Measurements from ENCODE around the gene TSC1.

The TSC1 gene

DNA sequence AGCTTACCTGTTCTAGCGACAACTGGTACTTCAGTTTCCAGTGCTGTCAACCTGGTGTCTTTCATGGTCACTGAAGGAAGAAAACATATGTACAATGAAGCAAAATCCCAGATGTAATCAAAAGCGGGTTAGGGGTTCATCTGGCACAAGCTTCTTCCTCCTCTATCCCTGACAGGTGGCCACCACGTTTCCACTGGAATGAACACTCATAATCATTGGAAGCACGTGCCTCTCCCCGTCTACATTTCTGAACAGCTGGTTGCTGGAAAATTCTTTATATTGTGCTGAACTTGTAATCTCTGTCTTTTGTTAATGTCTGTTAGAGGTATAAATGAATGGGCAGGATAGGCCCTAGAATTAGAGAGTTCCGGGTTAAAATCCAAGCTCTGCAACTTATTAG lies 9.4 kb downstream of the TSC1 start:
- no peak for DNase-seq (ENCODE audit: low read depth)

DNA sequence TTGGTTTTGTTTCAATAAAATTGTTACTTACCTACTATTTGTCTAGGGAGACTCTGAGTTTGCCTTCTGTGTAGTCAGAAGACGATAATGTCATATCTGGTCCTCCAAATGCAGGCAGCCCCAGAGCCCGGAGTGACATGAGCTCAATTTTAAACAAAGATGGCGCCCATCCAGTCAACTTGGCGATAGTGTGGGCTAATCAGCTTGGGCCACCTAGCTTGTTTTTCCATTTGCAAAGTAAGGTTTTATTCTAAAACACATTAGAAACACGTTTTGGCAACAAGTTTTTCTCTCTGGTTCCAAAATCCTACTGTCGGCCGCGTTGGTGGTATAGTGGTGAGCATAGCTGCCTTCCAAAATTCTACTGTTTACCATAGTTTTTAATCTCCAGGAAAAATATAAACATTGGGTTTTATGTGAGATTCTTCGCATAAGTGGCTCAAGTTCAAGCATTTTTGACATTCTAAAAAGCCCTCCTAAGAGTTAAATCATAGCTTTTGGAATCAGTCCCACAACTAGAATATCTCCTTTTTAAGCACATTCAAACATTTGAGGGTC lies 13.2 kb downstream of the TSC1 start:
- DNase-seq (ENCODE audit: low read depth): no peak

DNA sequence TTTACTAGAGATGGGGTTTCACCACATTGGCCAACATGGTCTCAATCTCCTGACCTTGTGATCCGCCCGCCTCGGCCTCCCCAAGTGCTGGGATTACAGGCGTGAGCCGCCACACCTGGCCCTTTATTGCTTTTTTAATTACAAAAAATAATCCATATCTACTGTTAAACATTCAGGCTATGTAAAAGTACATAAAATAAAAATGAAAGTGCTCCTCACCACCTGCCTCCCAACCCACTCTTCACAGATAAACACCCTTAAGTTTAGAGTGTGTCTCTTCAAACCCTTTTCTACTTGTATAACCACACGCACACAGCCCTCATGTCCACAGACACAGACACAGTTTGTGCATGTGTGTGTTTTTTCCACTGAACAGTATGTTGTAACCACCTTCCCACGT lies 16.7 kb downstream of the TSC1 start:
- no peak for DNase-seq (ENCODE audit: low read depth)

DNA sequence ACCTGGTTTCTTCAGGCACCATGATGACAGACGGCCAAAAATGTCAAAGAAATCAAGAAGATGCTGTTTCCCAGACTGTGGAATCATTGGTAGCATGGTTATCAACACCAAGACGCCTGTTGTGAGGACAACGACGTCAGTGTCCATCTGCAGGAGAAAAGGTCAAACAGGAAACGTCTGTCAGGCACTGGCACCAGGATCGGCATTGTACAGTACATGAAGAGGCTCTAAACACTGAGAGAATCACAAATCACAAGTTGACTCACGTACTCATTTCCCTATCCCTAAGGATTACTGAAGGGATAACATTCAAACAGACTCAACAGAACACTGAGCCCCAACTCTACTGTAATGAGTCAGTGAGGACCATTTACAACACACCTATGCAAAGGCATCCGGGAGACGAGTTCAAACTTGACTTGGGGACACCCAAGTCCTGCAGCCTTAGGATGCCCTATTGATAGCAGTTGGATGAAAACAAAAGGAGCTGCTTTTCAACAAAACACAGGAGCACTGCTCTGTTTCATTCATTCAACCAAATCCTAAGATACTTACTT lies 21.0 kb downstream of the TSC1 start:
- DNase-seq (ENCODE audit: low read depth): no peak

DNA sequence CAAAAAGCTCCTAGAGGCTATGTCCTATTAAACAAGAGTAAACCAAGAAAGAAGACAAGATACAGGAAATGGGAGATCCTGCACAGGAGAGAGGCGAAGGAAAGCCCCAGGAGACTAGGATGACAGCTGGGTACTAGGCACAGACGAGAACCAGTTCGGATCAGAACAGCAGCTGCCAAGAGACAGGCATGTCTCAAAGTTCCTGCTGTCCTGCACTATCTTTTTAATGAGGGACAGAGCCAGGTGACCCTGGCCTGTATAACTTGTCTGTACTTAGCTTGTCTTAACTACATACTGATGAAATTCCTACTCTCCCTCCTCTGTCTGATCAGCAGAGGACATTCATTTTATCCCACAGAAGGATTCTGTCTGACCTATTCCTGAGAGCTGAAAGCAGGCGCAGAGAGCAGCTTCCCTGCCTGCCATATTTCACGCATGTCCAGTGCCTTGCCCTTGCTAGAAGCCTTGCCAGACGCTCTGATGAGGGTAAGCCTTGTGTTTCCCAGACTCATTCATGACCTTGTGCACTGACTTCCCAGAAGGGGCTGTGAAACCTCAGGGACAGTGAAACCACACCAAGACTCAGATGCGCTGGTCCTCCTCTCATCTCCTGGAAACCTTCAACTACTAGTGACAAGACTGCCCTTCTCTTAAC lies 24.7 kb downstream of the TSC1 start:
- DNase-seq (ENCODE audit: low read depth): no peak

DNA sequence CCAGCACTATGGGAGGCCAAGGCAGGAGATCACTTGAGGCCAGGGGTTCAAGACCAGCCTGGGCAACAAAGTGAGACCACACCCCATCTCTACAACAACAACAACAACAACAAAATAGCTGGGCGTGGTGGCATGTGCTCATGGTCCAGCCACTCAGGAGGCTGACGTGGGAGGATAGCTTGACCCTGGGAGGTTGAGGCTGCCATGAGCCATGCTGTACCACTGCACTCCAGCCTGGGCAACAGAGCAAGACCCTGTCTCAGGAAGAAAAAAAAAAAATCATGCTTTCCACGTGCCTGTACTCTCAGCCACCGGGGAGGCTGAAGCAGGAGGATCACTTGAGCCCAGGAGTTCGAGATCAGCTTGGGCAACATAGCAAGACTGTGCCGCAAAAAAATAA lies 29.5 kb downstream of the TSC1 start:
- no peak for DNase-seq (ENCODE audit: low read depth)

DNA sequence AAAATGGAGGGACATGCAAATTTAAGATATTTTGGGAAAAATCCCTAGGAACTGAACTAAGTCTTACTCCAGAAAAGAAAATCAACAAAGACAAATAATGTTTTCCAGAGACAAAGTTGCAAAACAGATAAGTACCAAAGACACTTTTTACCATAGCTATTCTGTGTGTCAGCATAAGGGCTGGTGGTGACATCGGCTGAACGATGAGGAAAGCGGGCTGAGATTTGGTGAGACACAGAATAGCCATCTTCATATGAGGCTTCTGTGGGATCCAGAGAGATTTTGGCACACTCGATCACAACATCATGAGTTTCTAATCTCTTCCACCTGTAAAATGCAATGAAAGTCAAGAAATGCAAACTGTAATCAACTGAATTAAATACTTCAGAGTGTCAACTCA lies 32.3 kb downstream of the TSC1 start:
- DNase-seq (ENCODE audit: low read depth): no peak

DNA sequence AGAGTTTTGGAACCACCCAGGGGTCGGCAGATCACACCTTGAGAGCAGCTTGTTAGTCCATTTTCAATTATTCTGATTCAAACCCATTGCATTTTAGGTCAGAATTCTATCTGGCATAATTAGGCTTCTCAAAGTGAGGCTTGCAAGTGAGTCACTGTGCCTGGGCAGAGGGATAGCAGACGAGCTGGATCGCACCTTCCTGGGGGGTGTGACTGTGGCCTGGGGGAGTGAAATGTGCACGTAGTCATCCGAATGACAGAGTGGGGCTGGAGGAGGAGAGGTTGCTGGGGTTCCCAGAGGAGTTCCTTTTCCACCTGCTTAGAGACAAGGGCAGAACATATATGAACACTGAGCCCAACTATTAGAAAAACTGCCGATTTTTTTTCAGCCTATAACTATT lies 34.0 kb downstream of the TSC1 start:
- DNase-seq (ENCODE audit: low read depth): no peak

DNA sequence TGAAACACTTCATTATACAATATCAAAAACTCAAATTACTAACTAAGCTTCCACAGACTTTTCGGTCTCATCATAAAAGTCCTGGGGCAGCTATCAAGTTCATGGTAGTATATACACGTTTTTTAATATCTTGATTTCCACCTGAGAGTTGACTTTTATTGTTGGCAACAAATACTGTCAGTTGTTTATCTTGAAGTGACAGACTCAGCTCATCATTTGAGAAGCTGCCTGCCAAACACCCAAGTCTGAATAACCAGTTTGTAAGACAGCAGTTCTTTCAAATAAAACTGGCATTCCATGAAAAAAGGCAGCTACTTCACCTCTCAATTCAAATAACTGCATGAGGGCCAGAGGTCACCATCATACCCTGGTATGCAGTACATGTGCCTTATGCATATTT lies 35.1 kb downstream of the TSC1 start:
- DNase-seq (ENCODE audit: low read depth): no peak

DNA sequence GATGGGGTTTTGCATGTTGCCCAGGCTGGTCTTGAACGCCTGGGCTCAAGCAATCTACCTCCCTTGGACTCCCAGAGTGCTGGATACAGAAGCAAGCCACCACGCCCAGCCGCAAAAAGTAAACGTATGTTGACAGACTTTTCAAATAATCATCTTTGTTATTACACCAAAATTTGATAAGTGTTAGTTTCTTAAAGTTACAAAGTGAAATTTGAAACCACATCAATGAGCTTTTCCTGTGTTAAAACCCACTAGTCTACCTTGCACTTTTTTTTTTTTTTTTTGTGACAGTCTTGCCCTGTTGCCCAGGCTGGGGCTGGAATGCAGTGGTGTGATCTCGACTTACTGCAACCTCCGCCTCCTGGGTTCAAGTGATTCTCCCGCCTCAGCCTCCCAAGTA lies 35.8 kb downstream of the TSC1 start:
- DNase-seq (ENCODE audit: low read depth): no peak

DNA sequence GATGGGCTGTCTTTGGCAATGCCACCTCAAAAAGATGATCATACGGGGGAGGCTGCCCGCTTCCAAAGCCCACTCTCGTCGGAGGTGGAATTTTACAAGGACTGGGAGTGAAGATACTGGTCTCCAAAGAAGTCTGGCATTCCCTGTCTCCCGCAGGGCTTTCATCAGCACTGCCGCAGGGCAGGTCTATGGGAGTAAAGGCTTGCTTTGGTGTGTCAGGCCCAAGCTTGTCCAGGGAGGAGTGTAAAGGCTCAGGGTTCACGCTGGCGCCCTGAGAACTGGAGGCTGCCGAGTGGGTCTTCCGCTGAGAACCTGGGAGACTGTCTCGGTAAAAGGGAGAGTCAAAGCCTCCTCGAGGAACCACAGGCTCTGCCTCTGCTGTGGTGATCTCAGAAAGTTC lies 38.7 kb downstream of the TSC1 start:
- no peak for DNase-seq (ENCODE audit: low read depth)

DNA sequence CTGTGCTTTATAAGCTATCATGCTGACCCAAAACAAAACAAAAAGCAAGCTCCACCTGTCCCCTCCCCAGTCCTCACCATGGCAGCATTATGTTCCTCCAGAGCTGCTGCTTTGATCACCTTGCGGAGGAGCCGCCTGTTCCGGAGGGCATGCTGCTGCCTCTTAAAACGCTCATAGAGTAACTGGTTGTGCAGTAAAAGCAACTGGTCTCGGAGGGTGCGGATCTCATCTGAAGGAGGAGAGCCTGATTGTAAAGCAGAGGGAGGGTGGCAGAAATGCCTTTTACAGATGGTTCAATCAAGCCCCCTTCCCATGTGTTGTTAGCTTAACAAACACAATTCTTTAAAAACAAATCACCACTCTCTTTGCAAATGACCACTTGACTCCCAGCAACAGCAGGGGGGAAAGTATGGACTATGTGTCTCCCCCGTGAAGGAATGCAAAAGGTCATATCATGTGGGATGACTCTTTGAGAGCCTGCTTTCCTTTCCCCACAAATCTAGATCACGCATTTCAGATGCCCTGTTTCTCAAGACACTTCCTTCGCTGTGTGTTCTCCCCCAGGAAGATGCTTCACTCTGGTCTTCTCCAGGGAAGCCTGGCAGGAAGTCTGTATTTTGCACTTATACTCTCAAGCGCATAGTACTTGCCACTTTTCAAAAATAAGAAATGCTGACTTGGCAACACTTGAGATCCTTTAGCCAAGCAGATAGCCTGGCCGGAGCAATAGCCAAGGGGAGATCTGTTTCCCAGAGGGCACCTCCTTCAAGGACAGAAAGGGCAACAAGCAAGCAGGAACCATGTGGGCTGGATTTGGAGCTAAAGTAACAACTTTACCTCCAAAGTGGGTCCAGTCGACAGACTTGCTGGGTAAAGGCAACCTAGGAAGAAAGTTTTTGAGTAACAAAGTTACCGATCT lies 40.6 kb downstream of the TSC1 start:
- no peak for DNase-seq (ENCODE audit: low read depth)

DNA sequence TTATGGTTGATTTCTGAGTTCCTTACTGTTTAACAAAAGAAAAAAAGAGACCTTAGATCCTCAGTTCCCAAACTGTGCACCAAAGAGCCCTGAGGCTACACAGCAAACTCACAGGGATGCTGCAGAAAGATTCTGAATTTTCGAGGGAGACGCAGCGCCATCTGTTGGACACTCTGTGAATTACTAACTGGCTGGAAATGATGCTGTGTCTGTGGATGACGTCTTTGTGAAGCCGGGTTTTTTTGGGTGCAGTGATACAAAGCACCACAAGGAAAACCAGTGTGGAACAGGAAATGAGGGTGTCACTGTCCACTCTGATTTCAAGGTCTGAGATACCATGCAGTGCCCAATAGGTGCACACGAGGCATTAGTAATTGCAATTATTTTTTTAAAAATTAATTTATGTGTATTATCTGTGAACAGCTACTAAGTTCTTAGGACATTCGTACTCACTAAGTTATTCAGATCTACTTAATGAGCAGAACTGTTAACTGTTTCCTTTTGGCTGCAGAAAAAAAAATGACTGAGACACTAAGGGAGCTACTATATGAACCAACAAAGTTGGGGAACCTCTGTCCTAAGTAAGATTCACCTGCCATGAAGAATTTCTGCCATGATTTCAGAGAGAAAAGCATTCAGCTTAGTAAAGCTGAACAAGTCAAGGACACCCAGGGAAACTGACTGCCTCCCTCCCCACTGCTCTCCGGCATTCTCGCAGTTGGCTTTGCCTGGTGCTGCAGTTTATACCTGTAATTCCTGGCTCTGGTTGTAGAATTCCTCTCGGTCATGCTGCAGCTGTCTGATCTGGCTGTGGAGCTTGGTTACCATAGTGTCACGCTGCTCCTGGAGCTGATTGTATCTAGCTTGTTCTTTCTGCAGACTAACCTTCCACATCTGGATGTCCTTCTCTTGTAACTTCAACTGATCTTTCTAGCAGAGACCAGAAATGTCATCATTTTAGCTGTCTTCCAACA lies 42.3 kb downstream of the TSC1 start:
- DNase-seq (ENCODE audit: low read depth): peak; percentile 41

DNA sequence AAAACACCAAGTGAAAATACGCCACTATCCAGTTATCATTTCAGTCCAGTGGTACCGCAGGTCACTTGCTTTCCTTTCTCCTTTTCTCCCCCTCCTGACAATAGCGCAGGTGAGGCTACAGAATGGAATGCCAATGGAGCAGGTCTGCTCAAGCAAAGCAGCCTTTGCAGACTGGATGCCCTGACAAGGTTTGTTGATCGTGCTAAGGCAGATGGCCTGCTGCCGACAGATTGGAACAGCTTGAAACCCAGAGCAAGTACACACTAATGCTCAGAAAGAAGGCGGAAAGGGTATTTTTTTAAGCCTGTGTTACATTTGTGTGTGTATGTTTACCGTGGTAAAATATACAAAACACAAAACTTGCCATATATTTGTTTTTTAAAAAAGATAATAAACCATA lies 46.4 kb downstream of the TSC1 start:
- DNase-seq (ENCODE audit: low read depth): no peak

DNA sequence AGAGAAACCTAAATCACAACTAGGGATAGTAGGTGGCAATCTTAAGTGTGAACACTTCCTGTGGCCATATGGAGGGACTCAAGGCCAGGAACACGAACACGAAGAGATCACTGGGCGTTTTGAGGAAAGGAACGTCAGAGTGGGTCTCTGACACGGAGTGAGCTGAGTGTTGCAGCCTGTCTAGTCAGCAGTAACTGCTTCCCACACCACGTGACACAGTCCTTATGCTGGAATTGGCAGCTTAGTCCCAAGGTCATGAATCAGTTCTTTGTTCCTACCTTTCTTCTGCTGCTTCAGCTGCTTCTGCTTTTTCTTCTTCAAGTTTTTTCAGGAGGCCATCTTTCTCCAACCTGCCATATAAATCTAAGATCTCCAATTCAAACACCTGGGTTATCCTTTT lies 47.5 kb downstream of the TSC1 start:
- DNase-seq (ENCODE audit: low read depth): no peak

DNA sequence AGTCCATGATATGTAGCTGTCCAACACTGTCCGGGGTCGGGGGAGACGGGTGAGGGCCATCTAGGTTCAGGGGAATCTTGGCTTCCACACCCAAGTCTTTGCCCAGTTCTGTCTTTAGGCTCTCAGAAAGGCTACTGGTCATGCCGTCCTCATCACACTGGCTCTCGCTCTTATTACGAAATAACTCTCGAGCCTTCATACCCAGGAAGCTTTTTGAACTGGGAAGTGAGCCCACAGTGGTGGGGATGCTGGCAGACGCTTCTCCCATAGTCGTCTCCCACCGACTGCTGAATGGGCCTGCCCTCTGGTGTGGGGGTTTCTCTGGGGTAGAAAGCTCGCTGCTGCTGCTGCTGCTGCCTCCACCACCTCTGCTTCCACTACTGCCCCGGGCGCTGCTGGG lies 48.2 kb downstream of the TSC1 start:
- DNase-seq (ENCODE audit: low read depth): no peak

DNA sequence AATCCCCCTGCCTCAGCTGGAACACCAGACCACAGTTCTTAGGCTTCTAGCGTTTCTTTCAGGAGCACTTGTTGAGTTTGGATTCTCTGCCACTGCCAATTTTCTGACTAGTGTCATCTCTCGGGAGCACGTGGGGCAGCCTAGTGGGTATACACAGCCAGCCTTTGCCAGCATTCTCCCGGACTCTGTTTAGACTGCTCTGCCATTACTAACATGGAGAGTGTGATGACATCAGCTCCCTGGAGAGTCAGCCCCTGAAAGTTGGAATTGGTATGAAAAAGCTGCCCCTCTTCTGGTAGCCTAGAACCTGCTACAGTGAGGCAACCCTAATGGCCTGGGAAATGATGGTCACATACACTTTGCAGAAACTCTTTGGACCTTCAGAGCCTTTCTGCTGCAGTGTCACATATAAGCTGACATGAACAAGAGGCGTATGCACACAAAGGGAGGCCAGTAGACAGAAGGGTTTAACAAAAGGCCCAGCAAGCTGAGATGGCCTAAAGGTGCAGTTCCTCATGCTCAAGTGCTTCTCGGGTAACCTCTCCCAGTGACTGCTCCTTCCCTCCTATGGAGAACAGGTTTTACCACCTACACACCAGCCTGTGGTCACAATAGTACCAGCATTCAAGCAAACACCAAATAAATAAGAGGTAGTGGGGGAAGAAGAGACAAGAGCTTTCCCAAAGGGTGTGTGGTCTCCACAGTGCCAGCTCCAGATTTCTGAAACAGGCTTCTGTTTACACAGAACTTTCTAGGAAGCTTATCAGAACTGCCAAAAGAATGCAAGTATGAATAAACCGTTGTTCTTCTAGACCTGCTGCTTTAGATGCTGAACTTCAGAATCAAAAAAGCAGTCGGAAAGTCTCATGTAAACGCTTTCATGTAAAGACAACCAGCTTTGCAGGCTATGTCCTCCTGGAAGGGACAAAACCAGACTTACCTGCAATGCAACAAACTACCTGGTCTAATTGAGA lies 49.3 kb downstream of the TSC1 start:
- DNase-seq (ENCODE audit: low read depth): no peak

DNA sequence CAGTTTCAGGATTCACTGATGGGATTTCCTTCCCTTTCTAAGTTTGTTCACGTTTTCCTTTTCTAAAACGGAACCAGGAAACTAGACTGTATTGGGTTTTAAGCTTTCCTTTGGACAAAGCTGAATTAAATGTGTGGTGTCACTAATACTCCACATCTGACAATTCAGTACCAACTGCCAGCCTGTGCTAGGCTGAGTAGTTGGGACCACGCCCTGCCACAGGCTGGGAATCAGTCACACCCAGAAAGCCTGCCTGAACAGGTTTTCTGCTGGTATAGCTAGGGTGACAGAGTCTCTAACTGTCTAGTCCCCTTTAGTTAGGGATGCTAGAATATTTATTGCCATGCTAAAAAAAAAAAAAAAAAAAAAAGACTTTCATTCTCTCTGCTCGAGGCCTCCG lies 50.1 kb downstream of the TSC1 start:
- no peak for DNase-seq (ENCODE audit: low read depth)

DNA sequence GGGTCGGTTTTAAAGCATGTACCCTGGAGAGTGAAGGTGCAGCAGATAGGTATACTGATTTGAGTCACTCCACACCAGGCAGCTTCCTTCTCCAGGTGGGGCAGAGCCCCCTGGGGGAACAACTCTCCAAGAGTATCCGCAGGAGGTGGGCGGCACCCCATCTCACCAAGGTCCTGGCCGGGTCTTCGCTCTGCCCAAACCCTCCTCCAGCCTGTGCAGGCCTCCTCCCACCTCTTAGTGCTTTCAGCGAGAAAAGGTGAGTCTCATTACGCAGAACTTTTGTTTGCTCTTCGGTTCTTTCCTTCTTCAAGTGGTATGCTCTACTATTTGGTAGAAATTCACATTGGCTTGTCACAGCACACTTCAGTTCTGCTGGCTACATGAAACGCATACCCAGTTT lies 52.0 kb downstream of the TSC1 start:
- DNase-seq (ENCODE audit: low read depth): no peak

DNA sequence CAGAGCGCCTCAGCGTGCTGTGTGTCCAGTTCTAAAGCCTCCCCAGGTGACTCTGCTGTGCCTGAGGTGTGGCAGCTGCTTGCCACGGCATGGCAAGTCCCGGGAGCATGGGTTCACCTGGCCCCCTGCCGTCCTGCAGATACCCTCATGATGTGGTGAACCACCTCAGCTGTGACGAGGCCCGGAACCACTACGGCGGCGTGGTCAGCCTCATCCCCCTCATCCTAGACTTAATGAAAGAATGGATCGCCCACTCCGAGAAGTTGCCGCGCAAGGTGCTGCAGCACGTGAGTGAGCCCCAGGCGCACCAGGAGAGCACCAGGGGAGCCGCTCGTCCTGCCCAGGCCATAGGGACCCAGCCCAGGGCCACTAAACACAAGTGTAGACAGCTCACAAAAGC lies 56.3 kb downstream of the TSC1 start:
- no peak for DNase-seq (ENCODE audit: low read depth)

Measured in GM04503 (cell line).